K562 (cell line): ENCODE measurements around the gene SHISA4. TPM values are rescaled to one million over a fixed set of nuclear protein-coding genes. Genes with fewer than 3 reads are reported as not detected.

Experiments used
- CREM ChIP-seq: IDR thresholded peaks from 2 replicates; pipeline ENCODE4 v1.6.1; 2014; ENCODE audit warnings: antibody characterized with exemption, low read depth
- DACH1 ChIP-seq: fragments of 450-650 bp; IDR thresholded peaks from 2 replicates; pipeline ENCODE4 v1.6.1; 2018; ENCODE audit not compliant: partially characterized antibody
- FOXK1 ChIP-seq: sonication (generic); formaldehyde crosslinking; IDR thresholded peaks from 2 replicates; pipeline ENCODE4 v1.8.0; 2022; ENCODE audit warnings: missing genetic modification reagents, mild to moderate bottlenecking, borderline replicate concordance
- OTX1 ChIP-seq: fragments of 450-650 bp; formaldehyde crosslinking; IDR thresholded peaks from 2 replicates; pipeline ENCODE4 v1.4.0; 2022; ENCODE audit warnings: mild to moderate bottlenecking
- POLR2AphosphoS5 ChIP-seq: IDR thresholded peaks from 2 replicates; pipeline ENCODE4 v1.6.1; 2011; ENCODE audit warnings: mild to moderate bottlenecking, low read depth, low read length, moderate library complexity; ENCODE audit not compliant: control insufficient read depth, insufficient read depth
- ZNF239 ChIP-seq: fragments of 250-450 bp; sonication (Bioruptor Pico); IDR thresholded peaks from 2 replicates; pipeline ENCODE4 v1.4.0; 2020; ENCODE audit warnings: mild to moderate bottlenecking
- ZNF316 ChIP-seq: fragments of 450-650 bp; IDR thresholded peaks from 2 replicates; pipeline ENCODE4 v1.6.1; 2016
- polyA plus RNA-seq, 8 experiments: library from polyadenylated mRNA; depleted of rRNA in 4 of 8; stranded (reverse) in 5 of 8; unstranded in 3 of 8; fragments of >200 nt; fragmentation: Nextera tagmentation in 2 of 8; fragmentation: Illumina TruSeq in 1 of 8; extraction: Ambion mirVana in 2 of 8; extraction: Trizol in 1 of 8; gene quantifications; 2 replicates each; pipeline versions ENCODE4 v1.2.1 to v1.2.3, GENCODE V29; 2011 to 2014; ENCODE audit warnings: inconsistent platforms in 1 of 8, missing spikeins in 1 of 8
- total RNA-seq, 7 experiments: library from RNA; depleted of rRNA in 6 of 7; stranded (reverse); fragments of >200 nt in 6 of 7; fragmentation: Illumina TruSeq in 2 of 7; extraction: Trizol in 2 of 7; gene quantifications; 2 replicates each; pipeline versions ENCODE4 v1.2.1 to v1.2.3, GENCODE V29; 2011 to 2021; ENCODE audit warnings: low replicate concordance in 1 of 7
- TF ChIP-seq, protein P1 (sequence below): sonication (generic); formaldehyde crosslinking; IDR thresholded peaks from 2 replicates; pipeline ENCODE4 v1.8.0; 2022; ENCODE audit warnings: mild to moderate bottlenecking, low read depth, missing genetic modification reagents
- TF ChIP-seq, protein P2 (sequence below): sonication (generic); formaldehyde crosslinking; IDR thresholded peaks from 2 replicates; pipeline ENCODE4 v1.8.0; 2022; ENCODE audit warnings: missing genetic modification reagents, mild to moderate bottlenecking, moderate library complexity, borderline replicate concordance
- TF ChIP-seq, protein P3 (sequence below): sonication (generic); formaldehyde crosslinking; IDR thresholded peaks from 2 replicates; pipeline ENCODE4 v1.8.0; 2022; ENCODE audit warnings: mild to moderate bottlenecking, missing genetic modification reagents

SHISA4 gene
- total and polyA plus RNA-seq, 9 of the 15 experiments (the other 6 are each of a cell fraction or from before 2014, with no cell fraction given) = 0.15 to 0.95 (median 0.68) TPM; not detected in 2

DNA sequence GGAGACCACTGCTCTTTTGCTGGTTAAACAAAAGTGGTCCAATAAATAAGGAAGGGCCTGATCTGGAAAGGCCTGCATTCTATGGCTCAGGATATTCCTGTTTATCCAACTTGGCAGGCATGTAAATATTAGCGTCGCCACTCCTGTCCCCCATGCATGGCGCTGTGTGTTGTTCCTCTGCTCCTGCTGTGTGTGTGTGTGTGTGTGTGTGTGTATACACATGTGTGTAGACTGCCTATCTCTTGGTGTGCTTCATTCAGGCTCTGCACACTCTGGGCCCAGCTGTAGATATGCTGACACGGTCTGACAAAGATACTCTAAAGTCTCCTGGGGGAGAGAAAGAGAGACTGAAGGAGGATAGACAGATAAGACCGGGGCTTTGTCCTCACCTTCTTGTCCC is 50.9 kb downstream of the SHISA4 start (continued):
- peak; percentile 33 for TF ChIP-seq DACH1
- TF ChIP-seq ZNF316 = peak; percentile 87
- TF ChIP-seq, protein P1, sequence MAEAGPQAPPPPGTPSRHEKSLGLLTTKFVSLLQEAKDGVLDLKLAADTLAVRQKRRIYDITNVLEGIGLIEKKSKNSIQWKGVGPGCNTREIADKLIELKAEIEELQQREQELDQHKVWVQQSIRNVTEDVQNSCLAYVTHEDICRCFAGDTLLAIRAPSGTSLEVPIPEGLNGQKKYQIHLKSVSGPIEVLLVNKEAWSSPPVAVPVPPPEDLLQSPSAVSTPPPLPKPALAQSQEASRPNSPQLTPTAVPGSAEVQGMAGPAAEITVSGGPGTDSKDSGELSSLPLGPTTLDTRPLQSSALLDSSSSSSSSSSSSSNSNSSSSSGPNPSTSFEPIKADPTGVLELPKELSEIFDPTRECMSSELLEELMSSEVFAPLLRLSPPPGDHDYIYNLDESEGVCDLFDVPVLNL (CRISPR knock-in tag) = no peak
- TF ChIP-seq ZNF239 (CRISPR knock-in tag) = no peak
- TF ChIP-seq OTX1 (CRISPR knock-in tag) = no peak
- TF ChIP-seq CREM = no peak
- TF ChIP-seq, protein P2, sequence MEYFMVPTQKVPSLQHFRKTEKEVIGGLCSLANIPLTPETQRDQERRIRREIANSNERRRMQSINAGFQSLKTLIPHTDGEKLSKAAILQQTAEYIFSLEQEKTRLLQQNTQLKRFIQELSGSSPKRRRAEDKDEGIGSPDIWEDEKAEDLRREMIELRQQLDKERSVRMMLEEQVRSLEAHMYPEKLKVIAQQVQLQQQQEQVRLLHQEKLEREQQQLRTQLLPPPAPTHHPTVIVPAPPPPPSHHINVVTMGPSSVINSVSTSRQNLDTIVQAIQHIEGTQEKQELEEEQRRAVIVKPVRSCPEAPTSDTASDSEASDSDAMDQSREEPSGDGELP (CRISPR knock-in tag) = no peak
- no peak for TF ChIP-seq FOXK1 (CRISPR knock-in tag)
- TF ChIP-seq, protein P3, sequence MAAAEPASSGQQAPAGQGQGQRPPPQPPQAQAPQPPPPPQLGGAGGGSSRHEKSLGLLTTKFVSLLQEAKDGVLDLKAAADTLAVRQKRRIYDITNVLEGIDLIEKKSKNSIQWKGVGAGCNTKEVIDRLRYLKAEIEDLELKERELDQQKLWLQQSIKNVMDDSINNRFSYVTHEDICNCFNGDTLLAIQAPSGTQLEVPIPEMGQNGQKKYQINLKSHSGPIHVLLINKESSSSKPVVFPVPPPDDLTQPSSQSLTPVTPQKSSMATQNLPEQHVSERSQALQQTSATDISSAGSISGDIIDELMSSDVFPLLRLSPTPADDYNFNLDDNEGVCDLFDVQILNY (CRISPR knock-in tag) = no peak
- 0 out of 2 replicates have a peak, but pooled peaks have one; percentile 37 for TF ChIP-seq POLR2AphosphoS5
